ENCODE measurements around the gene PEMT.

PEMT gene

DNA sequence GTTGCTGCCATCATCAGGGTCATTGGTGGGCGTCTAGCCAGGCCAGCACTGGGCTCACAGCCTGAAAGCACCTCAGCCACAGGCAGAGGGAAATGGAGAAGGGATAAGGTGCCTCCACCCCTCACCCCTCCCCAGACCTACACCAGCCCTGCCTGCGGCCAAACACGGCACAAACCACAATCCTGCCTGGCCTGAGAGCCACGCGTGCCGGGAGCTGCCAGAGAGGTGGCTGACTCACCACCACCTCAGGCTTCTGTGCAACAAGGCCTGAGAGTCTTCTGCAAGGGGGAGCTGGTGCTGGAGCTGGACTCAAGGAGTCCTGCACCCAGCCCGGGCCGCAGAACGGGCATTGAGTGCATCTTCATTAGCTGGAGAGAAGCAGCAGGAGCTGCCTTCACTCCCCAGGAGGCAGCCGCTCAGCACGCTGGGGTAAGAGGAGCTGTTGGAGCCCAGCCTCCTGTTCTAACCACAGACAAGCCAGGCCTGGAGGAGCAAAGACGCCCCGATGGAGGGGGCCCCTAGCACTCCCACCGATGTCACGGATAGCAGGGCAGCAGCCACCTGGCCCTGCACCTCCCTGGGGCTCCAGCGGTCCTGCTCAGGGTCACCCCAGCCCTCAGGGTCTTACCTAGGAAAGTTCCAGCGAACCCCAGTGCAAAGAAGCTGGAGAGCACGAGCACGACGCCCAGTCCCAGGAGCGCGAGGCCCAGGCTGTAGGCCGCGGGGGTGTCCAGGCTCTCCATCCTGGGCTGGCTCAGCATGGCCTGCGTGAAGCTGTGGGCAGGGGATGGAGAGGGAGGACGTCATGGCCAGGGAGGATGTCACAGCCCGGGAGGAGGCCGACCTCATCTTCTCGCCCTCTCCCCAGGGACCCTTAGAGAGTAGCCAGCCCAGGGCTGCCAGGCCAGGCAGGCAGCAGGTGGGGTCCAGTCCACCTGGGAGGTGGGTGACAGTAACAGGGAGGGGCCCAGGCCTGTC lies 79.3 kb downstream of the PEMT start:
- no peak for DNase-seq

GRCh38 chr17:17511293-17511741 lies 80.2 kb downstream of the PEMT start:
- DNase-seq, result no peak

- DNase-seq, result no peak
Measured at GRCh38 chr17:17510456-17511292, 80.8 kb downstream of the PEMT start.

DNA sequence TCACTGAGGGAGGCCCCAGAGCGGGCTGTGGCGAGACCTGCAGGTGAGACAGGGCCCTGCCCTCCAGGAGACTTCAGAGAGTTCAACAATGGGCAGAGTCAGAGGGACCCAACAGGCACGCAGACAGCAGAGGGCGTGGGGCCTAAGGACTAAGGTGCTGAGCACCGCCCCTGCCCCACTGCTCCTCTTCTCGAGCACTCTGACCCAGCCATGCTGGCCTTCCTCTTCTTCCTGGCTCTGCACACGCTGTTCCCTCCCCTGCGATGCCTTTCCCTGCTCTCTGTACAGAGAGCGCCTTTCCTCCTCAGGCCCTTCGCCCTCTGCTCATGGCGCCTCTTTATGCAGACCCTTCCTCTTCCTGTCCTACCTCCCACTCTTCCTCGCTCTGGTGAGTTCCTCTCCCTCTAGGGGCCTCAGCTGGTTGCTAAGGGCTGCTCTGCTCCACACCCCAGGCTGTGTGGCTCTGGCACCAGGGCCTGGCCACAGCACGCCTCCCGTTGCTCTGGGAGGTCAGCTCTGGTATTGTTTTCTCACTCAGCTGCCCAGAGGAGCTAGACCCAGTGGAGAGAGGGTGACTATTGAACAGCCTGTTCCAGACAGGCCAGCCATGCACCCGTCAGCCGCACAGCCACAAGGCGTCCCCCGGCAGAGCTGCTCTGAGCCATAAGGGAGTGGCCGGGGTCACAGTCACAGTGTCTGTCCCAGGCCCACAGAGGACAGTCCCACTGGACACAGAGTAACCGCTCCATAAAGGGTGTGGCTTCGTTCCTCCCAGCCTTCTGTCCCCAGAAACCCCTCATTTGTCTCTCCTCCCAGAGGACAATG lies 81.7 kb downstream of the PEMT start:
- DNase-seq, result no peak

- no peak for DNase-seq
Measured at GRCh38 chr17:17508646-17509591, 82.6 kb downstream of the PEMT start.

DNA sequence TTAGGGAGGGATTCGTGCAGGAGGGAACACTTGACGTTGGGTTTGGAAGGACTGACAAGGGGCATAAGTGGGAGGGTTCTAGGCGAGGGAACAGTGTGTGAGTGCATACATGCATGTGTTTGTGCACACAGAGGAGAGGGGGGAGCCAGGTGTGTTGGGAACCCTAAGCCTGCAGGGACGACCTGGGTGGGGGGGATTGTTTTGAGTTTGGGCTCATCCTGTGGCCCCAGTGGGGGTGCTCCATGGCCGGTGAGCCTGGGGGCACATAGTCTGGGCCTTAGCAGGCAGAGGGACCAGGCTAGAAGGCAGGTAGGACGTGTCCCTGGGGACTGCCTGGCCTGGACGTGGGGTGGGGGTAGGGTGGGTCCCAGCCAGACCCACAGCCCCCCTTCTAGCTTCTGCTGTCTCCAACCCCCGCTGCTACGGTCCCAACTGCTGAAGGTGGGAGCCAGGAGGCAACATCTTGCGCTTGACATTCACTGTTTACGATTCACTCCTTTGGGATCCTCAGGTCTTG lies 83.4 kb downstream of the PEMT start:
- no peak for DNase-seq

GRCh38 chr17:17507465-17508011 lies 84.0 kb downstream of the PEMT start:
- DNase-seq, result no peak

DNA sequence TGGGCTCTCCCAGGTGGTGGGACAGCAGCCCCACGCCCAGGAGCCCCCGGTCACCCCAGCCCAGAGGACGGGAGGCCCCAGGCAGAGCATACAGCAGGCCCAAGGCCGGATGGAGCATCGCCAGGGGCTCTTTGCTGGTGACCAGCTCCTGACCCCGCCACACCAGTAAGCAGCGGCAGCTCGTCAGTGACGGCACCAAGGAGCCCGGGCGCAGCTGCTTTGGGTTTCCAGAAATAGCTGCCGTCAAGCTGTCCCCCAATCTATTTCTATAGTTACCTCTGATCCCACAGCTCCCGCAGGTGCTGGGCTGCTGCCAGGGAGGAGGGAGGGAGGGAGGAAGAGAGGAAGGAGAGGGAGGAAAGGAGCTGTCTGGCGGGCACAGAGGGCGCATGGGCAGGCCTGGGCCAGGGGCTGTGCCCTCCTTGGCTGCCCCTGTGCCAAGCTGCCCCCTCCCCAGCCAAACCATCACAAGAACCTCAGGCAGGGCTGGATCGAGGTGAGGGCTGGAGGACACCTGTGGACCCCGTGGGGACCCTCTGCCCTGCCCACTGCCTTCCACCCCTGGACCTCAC lies 84.5 kb downstream of the PEMT start:
- DNase-seq, result no peak

DNA sequence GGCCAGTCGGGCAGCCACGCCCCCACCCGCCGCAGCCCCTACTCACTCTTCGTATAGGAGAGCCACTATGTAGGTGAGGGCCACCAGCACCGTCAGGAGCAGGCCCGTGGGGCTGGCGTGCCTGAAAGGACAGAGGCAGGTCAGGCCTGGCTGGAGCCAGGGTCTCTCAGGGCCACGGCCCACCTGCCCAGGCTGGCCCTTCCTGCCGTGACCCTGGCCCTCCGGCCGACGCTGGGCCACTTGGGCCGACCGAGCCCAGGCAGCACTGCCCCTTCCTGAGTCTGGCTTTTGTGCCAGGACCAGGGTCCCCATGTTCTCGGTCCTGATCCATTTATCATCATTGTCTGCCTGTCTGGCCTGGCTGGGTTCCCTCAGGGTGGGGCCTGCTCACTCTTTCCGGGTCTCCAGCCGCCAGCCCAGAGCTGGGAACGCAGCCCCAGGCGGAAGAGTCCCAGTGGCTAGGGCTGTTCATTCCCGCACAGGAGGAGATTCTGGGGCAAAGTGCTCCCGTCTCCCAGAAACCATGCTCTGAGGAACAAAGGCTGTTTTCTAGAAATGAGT lies 85.2 kb downstream of the PEMT start:
- no peak for DNase-seq

GRCh38 chr17:17505610-17506171 lies 85.8 kb downstream of the PEMT start:
- DNase-seq, result no peak

GRCh38 chr17:17505151-17505550 lies 86.4 kb downstream of the PEMT start:
- DNase-seq, result no peak

DNA sequence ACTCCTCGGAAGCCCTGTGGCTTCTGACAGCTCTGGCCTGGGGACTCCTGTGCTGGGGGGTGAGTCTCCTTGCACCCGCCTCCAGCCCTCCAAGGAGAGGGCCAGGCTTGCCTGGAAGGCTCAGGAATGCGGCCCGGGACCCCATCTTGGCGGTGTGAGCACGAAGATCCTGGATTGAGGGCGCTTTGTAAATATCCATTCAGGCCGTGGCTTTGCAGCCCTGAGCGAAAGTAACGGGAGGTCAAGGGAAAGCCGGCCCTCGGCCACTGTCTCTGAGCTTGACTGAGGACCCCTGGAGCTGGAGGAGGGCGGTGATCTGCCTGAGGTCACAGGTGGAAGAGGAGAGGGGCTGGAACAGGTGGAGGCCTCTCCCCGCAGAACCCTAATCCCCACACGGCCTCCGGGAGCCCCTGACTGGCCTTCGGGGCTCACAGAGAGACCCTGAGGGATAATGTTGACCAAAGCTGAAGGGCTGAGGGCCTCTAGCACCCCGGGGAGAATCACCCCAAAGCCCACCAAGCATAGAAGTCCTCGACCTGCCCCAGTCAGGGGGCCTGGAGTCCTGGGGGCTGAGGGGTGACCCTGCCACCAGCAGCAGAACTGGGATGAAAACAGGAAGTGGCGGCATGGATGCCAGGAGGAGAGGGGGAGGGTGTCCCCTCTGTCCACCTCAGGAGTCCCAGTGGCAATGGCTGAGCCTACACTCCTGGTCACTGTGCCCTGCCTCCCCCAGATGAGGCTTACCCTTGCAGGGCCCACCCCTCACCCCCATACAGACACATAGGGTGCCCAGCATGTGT lies 87.0 kb downstream of the PEMT start:
- no peak for DNase-seq

GRCh38 chr17:17503566-17504130 lies 87.9 kb downstream of the PEMT start:
- DNase-seq, result no peak

DNA sequence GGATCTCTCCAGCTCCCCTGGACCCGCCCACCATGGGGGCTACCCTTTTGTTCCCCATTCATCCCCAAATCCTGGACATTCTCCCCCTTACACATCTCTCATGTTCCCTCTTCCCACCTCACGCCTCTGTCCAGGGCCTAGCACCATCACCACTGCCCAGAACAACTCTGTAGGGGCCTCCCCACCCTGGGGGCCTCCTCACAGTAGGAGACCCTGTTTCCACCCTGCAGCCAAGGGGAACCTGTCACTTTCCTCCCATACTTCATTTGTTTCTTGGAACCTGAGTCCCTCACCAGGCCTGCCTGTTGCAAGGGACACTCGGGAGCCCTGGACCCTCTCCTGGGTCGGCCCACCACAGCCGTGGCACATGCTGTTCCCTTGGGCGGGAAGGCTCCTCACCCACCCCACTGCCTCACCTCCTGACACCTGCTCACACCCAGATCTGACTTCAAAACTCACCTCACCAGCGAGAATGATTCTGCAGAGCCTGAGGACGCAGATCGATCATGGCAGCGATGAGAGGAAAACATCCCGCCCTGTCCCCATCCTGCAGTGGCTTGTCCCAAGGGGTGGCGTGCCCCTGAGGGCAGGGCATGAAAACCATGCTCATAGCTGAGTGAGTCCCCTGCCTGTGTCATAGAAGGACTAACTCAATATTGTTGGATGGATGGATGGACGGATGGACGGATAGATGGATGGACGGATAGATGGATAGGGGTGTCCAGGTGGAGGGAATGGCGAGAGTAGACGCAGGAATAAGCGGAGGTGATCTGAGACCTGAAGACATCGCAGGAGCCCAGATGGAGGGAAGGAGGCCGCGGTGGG lies 88.6 kb downstream of the PEMT start:
- no peak for DNase-seq

GRCh38 chr17:17500999-17501605 lies 90.4 kb downstream of the PEMT start:
- no peak for DNase-seq

DNA sequence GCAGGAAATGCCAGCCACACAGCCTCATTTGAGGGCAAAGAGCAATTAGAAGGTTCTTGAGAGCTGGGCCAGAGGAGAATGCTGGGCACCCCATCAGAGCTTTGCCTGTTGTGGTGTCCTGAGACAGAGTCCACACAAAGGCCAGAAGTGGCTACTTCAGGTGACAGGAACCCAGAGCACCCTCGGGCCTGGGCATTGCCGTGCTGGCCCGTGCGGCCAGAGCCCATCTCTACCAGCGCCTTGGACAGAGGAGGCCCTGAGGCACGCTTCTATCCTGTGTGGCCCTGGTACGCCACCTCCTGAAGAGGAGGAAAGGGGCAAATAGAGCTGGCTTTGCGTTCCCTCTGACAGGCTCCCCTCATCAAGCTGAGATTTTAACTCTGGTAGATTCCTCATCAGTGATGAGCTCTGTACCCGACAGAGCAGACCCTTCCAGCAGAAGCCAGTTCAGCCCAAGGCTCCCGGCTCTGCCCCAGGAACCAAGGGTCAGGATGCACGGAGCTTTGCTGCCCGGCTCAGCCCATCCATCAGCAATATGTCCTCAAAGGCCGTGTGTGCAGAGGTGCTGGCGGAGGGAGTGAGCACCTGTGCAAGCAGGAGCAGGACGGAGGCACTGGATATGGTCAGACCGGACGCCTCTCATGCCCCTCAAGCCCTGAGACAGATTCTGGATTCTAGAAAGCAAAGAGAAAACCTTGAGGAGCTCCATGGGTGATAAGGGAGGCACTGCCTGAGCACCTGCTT lies 91.9 kb downstream of the PEMT start:
- DNase-seq, result no peak
